Loucy (cell line): ENCODE data around the gene ALK.

ENCODE experiments used
- H2AFZ ChIP-seq: fragments of 200-600 bp; sonication (generic); 2 replicates; pipeline ENCODE4 v1.6.0; 2016; ENCODE audit warnings: antibody characterized with exemption, mild to moderate bottlenecking, low read length, moderate library complexity
- H3F3A ChIP-seq: fragments of 200-600 bp; 2 replicates; pipeline ENCODE4 v1.6.0; 2016; ENCODE audit warnings: antibody characterized with exemption, low read depth, mild to moderate bottlenecking
- H3K27me3 ChIP-seq: fragments of 200-600 bp; sonication (generic); 2 replicates; pipeline ENCODE4 v1.6.1; 2014; ENCODE audit warnings: low read length, mild to moderate bottlenecking; ENCODE audit not compliant: insufficient read depth, poor library complexity, severe bottlenecking
- H3K36me3 ChIP-seq: fragments of 200-600 bp; sonication (generic); 2 replicates; pipeline ENCODE4 v1.6.1; 2016; ENCODE audit warnings: low read length; ENCODE audit not compliant: insufficient read depth
- H3K4me1 ChIP-seq: fragments of 200-600 bp; sonication (generic); 2 replicates; pipeline ENCODE4 v1.5.1; 2014; ENCODE audit warnings: low read length, mild to moderate bottlenecking; ENCODE audit not compliant: insufficient read depth, poor library complexity, severe bottlenecking
- H3K4me2 ChIP-seq: fragments of 200-600 bp; sonication (generic); 2 replicates; pipeline ENCODE4 v1.6.0; 2014; ENCODE audit warnings: antibody characterized with exemption, low read length, low read depth, mild to moderate bottlenecking; ENCODE audit not compliant: poor library complexity, severe bottlenecking
- H3K4me3 ChIP-seq: fragments of 200-600 bp; sonication (generic); 2 replicates; pipeline ENCODE4 v1.5.1; 2014; ENCODE audit warnings: low read length, mild to moderate bottlenecking, mixed read lengths; ENCODE audit not compliant: poor library complexity, severe bottlenecking
- H3K79me2 ChIP-seq: fragments of 200-600 bp; sonication (generic); 2 replicates; pipeline ENCODE4 v1.6.1; 2014; ENCODE audit warnings: low read length; ENCODE audit not compliant: insufficient read depth
- H3K9ac ChIP-seq: fragments of 200-600 bp; sonication (generic); 2 replicates; pipeline ENCODE4 v1.6.0; 2014; ENCODE audit warnings: mild to moderate bottlenecking, low read depth, low read length, moderate library complexity; ENCODE audit not compliant: poor library complexity, severe bottlenecking
- H3K9me2 ChIP-seq: fragments of 200-600 bp; sonication (generic); replicated peaks from 2 replicates; pipeline ENCODE4 v1.6.1; 2016; ENCODE audit warnings: low read depth, low read length, mixed read lengths
- H3K9me3 ChIP-seq: fragments of 200-600 bp; sonication (generic); 2 replicates; pipeline ENCODE4 v1.6.1; 2014; ENCODE audit warnings: mild to moderate bottlenecking, antibody characterized with exemption, low read length, low read depth; ENCODE audit not compliant: insufficient read depth
- H4K20me1 ChIP-seq: fragments of 200-600 bp; sonication (generic); 2 replicates; pipeline ENCODE4 v1.6.0; 2014; ENCODE audit warnings: antibody characterized with exemption, low read length, mild to moderate bottlenecking; ENCODE audit not compliant: insufficient read depth, poor library complexity, severe bottlenecking
- EZH2phosphoT487 ChIP-seq: fragments of 200-600 bp; IDR thresholded peaks from 2 replicates; pipeline ENCODE4 v1.6.1; 2018; ENCODE audit warnings: antibody characterized with exemption, mild to moderate bottlenecking, moderate library complexity, borderline replicate concordance
- TF ChIP-seq, protein P1 (sequence below): fragments of 200-600 bp; sonication (generic); conservative IDR thresholded peaks from 2 replicates; pipeline ENCODE4 v1.5.1; 2014; ENCODE audit warnings: mild to moderate bottlenecking, antibody characterized with exemption, low read length

ALK gene

DNA sequence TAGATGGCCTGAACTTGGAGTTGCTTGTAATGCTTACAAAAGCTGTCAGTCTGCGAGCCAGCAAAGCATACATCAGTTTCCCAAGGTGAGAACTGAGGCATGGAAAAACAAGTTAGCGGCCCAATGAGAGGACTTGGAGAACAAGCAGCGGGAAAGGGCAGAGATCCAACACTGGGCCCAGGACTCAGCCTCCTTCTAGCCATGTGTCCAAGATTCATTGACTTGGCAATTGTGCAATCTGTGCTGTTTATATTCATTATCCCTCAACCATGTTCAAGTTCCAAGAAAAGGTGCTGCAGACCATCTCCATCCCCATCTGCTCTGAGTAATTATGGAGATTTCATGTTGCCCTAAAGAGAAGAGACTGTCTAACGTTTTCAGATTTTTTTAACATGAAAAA lies 187.4 kb downstream of the ALK start:
- H3K27me3 ChIP-seq = no peaks in the 10 kb centered on the region
- peaks cover 5% of the 10 kb centered on the region for H3K4me1 ChIP-seq
- H2AFZ ChIP-seq = no peak overlapping the region
- TF ChIP-seq, protein P1, sequence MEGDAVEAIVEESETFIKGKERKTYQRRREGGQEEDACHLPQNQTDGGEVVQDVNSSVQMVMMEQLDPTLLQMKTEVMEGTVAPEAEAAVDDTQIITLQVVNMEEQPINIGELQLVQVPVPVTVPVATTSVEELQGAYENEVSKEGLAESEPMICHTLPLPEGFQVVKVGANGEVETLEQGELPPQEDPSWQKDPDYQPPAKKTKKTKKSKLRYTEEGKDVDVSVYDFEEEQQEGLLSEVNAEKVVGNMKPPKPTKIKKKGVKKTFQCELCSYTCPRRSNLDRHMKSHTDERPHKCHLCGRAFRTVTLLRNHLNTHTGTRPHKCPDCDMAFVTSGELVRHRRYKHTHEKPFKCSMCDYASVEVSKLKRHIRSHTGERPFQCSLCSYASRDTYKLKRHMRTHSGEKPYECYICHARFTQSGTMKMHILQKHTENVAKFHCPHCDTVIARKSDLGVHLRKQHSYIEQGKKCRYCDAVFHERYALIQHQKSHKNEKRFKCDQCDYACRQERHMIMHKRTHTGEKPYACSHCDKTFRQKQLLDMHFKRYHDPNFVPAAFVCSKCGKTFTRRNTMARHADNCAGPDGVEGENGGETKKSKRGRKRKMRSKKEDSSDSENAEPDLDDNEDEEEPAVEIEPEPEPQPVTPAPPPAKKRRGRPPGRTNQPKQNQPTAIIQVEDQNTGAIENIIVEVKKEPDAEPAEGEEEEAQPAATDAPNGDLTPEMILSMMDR = no peak
- no peak for TF ChIP-seq EZH2phosphoT487
- H3F3A ChIP-seq = no peaks in the 10 kb centered on the region
- no peak overlapping the region for H3K4me3 ChIP-seq
- H3K9me3 ChIP-seq = no peaks in the 10 kb centered on the region
- no peaks in the 10 kb centered on the region for H3K9me2 ChIP-seq
- no peak overlapping the region for H3K9ac ChIP-seq
- H3K36me3 ChIP-seq = no peaks in the 10 kb centered on the region
- H4K20me1 ChIP-seq = no peaks in the 10 kb centered on the region
- no peaks in the 10 kb centered on the region for H3K79me2 ChIP-seq
- H3K4me2 ChIP-seq = no peak overlapping the region

- Histone ChIP-seq H3K36me3 (no peaks in the 10 kb centered on the region), H3K79me2 (no peaks in the 10 kb centered on the region), H3K27me3 (no peaks in the 10 kb centered on the region), H3F3A (no peaks in the 10 kb centered on the region), H3K9me2 (no peaks in the 10 kb centered on the region), H3K4me1 (peaks cover 5% of the 10 kb centered on the region), H3K9ac (no peak overlapping the region), H3K9me3 (no peaks in the 10 kb centered on the region), H3K4me3 (no peak overlapping the region), H3K4me2 (no peak overlapping the region), H2AFZ (no peak overlapping the region), H4K20me1 (no peaks in the 10 kb centered on the region)
- TF ChIP-seq, protein P1 = no peak
- no peak for TF ChIP-seq EZH2phosphoT487
These were observed 188.2 kb downstream of the ALK start for GRCh38 chr2:29733213-29733612.

- H3K27me3 ChIP-seq = no peaks in the 10 kb centered on the region
- H3F3A ChIP-seq = no peaks in the 10 kb centered on the region
- H3K4me2 ChIP-seq = no peak overlapping the region
- H3K9ac ChIP-seq = no peak overlapping the region
- no peak overlapping the region for H2AFZ ChIP-seq
- H3K36me3 ChIP-seq = no peaks in the 10 kb centered on the region
- H3K9me3 ChIP-seq = no peaks in the 10 kb centered on the region
- H3K4me3 ChIP-seq = no peak overlapping the region
- no peaks in the 10 kb centered on the region for H3K9me2 ChIP-seq
- TF ChIP-seq EZH2phosphoT487 = no peak
- TF ChIP-seq, protein P1 = no peak
- H4K20me1 ChIP-seq = no peaks in the 10 kb centered on the region
- H3K79me2 ChIP-seq = no peaks in the 10 kb centered on the region
- H3K4me1 ChIP-seq = peaks cover 5% of the 10 kb centered on the region
These were observed 189.4 kb downstream of the ALK start for GRCh38 chr2:29731948-29732347.
